Peyer's patch (tissue), 4 donors: ENCODE results near the gene TMEM164. TPM values are rescaled to one million over a fixed set of nuclear protein-coding genes. Genes with fewer than 3 reads are reported as not detected.
A peak's percentile ranks its signal among the peaks of the same experiment; 100 is the strongest.

ENCODE experiments used
- DNase-seq, 3 donors: peaks; one replicate each; pipeline ENCODE4 v3.0.0-alpha.2; 2017 to 2019
- H3K27ac ChIP-seq, 4 donors: fragments of 200-600 bp; sonication (generic); one replicate each; pipeline ENCODE4 v1.5.1; 2016 to 2019
- H3K27me3 ChIP-seq, 2 donors: fragments of 200-600 bp; sonication (generic); one replicate each; pipeline ENCODE4 v1.5.1; 2019
- H3K36me3 ChIP-seq, 3 donors: fragments of 200-600 bp; sonication (generic); one replicate each; pipeline ENCODE4 v1.5.1; 2016 to 2019
- H3K4me1 ChIP-seq, 4 donors: fragments of 200-600 bp; sonication (generic); one replicate each; pipeline ENCODE4 v1.5.1; 2016 to 2019
- H3K4me3 ChIP-seq, 4 donors: fragments of 200-600 bp; sonication (generic); 1 replicate in 3 of 4; 2 replicates in 1 of 4; pipeline ENCODE4 v1.5.1; 2016 to 2019; ENCODE audit warnings: mild to moderate bottlenecking in 1 of 4
- H3K9me3 ChIP-seq, 4 donors: fragments of 200-600 bp; sonication (generic); one replicate each; pipeline ENCODE4 v1.5.1; 2016 to 2019; ENCODE audit warnings: mild to moderate bottlenecking in 1 of 4
- CTCF ChIP-seq, 6 experiments: fragments of 450-650 bp in 4 of 6; fragments of 200-600 bp in 2 of 6; sonication (generic) in 1 of 6; IDR thresholded peaks; one replicate each; pipeline ENCODE4 v1.5.1; 2017 to 2019; ENCODE audit warnings: antibody characterized with exemption in 6 of 6, mild to moderate bottlenecking in 3 of 6, moderate library complexity in 1 of 6
- POLR2A ChIP-seq, 2 donors: fragments of 450-650 bp; IDR thresholded peaks; one replicate each; pipeline ENCODE4 v1.5.1; 2017; ENCODE audit warnings: antibody characterized with exemption in 2 of 2, mild to moderate bottlenecking in 2 of 2, moderate library complexity in 2 of 2
- total RNA-seq, 4 donors: library from RNA; depleted of rRNA; stranded (reverse); fragments of >200 nt; gene quantifications; one replicate each; pipeline ENCODE4 v1.1.0, GENCODE V29; 2016

Gene TMEM164
- total RNA-seq, 4 donors from 2014 or later = 25.6 to 79.7 (median 73.8) TPM

GRCh38 chrX:110086162-110086915 is 83.4 kb downstream of the TMEM164 start:
- DNase-seq = no peak
- H3K27ac ChIP-seq = peak overlapping the region in 1 of 4 donors; percentile 43
- H3K27me3 ChIP-seq = no peaks in the 10 kb centered on the region
- no peak overlapping the region for H3K4me3 ChIP-seq
- peaks cover 0 to 9% (median 0%) of the 10 kb centered on the region in 4 donors for H3K4me1 ChIP-seq
- H3K36me3 ChIP-seq = no peaks in the 10 kb centered on the region
- H3K9me3 ChIP-seq = no peaks in the 10 kb centered on the region
- no peak for TF ChIP-seq CTCF (IDR thresholded peaks at IDR 0.05)
- TF ChIP-seq POLR2A (IDR thresholded peaks at IDR 0.05) = no peak

- Histone ChIP-seq H3K9me3 (no peaks in the 10 kb centered on the region), H3K4me1 (peaks cover 0 to 9% (median 0%) of the 10 kb centered on the region in 4 donors), H3K4me3 (no peak overlapping the region), H3K27ac (peak overlapping the region in 2 of 4 donors; percentile 43 to 50), H3K27me3 (no peaks in the 10 kb centered on the region), H3K36me3 (no peaks in the 10 kb centered on the region)
- no peak for TF ChIP-seq CTCF (IDR thresholded peaks at IDR 0.05)
- no peak for TF ChIP-seq POLR2A (IDR thresholded peaks at IDR 0.05)
- no peak for DNase-seq
Observed at GRCh38 chrX:110086916-110087484, 84.1 kb downstream of the TMEM164 start.

- Histone ChIP-seq H3K4me3 (no peak overlapping the region), H3K27ac (peak overlapping the region in 2 of 4 donors; percentile 43 to 50), H3K4me1 (peaks cover 0 to 9% (median 0%) of the 10 kb centered on the region in 4 donors), H3K27me3 (no peaks in the 10 kb centered on the region), H3K9me3 (no peaks in the 10 kb centered on the region), H3K36me3 (no peaks in the 10 kb centered on the region)
- no peak for TF ChIP-seq POLR2A (IDR thresholded peaks at IDR 0.05)
- TF ChIP-seq CTCF (IDR thresholded peaks at IDR 0.05) = no peak
- DNase-seq = no peak
Observed at GRCh38 chrX:110087485-110088356, 84.8 kb downstream of the TMEM164 start.

GRCh38 chrX:110089656-110090403 is 86.9 kb downstream of the TMEM164 start:
- DNase-seq = no peak
- H3K36me3 ChIP-seq = no peaks in the 10 kb centered on the region
- no peak for TF ChIP-seq CTCF (IDR thresholded peaks at IDR 0.05)
- TF ChIP-seq POLR2A (IDR thresholded peaks at IDR 0.05) = no peak
- peaks cover 0 to 9% (median 0%) of the 10 kb centered on the region in 4 donors for H3K4me1 ChIP-seq
- no peaks in the 10 kb centered on the region for H3K9me3 ChIP-seq
- H3K4me3 ChIP-seq = no peak overlapping the region
- H3K27me3 ChIP-seq = no peaks in the 10 kb centered on the region
- H3K27ac ChIP-seq = no peak overlapping the region

- Histone ChIP-seq H3K9me3 (no peaks in the 10 kb centered on the region), H3K27ac (no peak overlapping the region), H3K36me3 (no peaks in the 10 kb centered on the region), H3K27me3 (no peaks in the 10 kb centered on the region), H3K4me3 (no peak overlapping the region), H3K4me1 (no peaks in the 10 kb centered on the region)
- TF ChIP-seq CTCF (IDR thresholded peaks at IDR 0.05) = no peak
- no peak for TF ChIP-seq POLR2A (IDR thresholded peaks at IDR 0.05)
- DNase-seq = no peak
Observed at GRCh38 chrX:110097920-110098319, 95.0 kb downstream of the TMEM164 start.
